Right lung (tissue), 5 donors: ENCODE data around the gene PTPRN2. TPM values are rescaled to one million over a fixed set of nuclear protein-coding genes. Genes with fewer than 3 reads are reported as not detected.

Experiments used
- DNase-seq, 2 donors: peaks; one replicate each; pipeline ENCODE4 v3.0.0-alpha.2; 2013
- polyA plus RNA-seq, 5 donors: library from polyadenylated mRNA; unstranded; fragments of 120-200 nt; gene quantifications; one replicate each; pipeline versions ENCODE4 v1.2.1 to v1.2.3, GENCODE V29; 2013; ENCODE audit warnings: inconsistent platforms in 1 of 5, low replicate concordance in 1 of 5; ENCODE audit not compliant: insufficient read length in 5 of 5, insufficient read depth in 1 of 5

The PTPRN2 gene
- polyA plus RNA-seq, 5 donors = 6.2 to 8.1 (median 7.0) TPM

DNA sequence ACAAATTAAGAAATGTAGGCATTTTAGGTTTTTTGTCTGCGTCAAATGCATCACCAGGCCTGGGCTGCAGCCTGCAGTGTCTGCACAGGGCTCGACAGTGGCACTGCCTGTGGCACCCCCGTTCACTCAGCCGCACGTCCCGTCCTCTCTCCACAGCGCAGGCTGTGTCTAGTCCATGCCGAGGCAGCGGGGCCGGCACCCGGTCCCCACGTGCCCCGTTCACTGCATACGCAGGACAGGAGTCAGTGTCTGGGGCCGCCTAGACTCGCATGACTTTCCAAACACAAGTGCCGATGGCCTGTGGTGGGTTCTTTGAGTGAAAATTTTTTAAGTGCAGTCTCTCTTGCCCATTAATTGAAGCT is 446.4 kb downstream of the PTPRN2 start:
- DNase-seq = no peak

DNA sequence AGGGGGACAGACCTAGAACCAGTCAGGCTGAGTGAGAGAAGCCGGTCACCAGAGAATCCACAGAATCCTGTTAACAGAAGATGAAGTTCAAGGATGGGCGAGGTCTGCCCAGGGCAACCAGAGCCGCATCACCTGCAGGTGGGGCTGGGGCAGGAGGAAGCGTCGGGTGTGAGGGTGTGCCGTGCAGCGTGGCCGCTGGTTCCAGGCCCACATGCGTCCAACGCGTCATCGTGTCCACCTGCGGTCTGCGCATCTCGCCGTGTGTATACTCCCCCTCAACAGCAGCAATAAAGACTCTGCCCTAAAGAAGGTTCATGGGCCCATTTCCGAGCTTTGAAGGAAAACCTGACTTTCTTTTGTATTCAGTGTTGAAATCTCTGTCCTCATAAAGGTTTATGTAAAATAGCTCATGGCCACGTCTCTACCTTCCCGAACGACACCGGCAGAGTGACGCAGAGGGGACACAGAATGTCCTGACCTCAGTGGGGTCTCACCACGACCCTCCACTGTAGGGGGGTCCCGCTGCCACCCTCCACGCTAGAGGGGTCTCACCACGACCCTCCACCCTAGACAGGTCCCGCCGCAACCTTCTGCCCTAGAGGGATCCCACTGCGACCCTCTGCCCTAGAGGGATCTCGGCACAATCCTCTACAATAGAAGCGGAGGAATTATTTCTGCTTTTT is 446.9 kb downstream of the PTPRN2 start:
- DNase-seq = no peak

DNA sequence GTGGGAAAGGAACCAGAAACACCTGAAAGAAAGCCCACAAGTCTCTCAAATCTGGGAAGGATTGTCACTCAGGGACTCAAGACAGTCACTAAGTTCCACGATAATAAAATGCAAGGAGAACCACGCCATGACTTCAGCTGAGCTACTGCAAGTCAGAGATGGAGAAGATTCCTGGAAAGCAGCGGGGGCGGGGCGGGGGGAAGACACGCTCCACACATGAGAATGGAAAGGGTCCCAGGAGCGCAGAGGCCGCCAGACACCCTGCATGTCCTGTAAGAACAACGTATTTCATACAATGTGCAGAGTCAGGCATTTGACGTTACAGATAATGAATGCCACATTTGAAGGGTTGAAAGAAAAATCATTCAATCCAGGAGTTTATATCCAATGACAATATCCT is 448.1 kb downstream of the PTPRN2 start:
- no peak for DNase-seq

DNA sequence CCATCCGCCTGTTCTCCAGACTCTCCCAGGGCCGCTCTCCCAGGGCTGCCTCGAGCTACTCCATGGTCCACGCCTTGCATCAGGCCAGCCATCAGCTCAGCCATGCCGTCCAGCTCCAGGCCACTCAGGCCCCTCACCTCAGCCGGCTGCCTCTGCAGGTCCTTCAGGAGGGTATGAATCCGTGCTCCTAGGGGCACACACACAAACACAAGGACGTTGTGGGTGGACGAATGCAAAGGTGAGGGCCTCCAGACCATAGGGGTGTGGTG is 449.4 kb downstream of the PTPRN2 start:
- DNase-seq = no peak

DNA sequence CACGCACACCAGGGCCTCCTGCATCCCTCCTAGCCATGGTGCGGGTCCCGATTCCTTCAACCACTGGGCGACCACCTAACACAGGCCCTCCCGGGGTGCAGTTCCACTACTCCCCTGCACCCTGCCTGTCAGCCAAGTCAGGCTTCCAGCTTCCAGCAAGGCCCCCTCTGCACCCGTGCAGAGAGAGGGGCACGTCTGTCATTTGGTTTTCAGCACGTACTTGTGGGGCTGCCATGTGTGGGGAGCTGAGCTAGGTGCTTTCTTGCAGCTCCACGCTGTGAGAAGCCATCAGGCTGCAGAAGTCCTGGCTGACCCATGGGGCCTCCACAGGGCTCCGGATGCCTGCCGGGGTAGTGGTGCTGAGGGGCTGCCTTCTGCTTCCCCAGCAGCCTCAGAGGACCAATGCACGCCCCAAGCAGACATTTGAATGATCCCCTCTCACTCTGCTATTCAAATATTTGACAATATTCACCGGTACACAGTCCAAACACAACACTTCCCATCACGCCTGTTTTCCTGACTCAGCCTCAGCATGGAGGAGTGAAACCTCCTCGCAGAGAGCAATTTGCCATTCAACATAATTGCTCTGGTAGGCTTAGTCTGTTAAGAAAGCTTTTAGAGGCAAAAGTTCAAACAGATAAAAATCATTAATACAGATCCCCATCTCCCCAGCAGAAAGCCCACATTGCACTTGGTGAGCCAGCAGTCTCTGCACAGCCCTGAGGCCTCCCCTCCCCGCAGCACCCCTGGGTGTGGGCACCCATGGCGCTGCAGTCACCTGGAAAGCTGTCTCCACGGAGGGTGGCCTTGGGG is 449.9 kb downstream of the PTPRN2 start:
- DNase-seq = no peak

DNA sequence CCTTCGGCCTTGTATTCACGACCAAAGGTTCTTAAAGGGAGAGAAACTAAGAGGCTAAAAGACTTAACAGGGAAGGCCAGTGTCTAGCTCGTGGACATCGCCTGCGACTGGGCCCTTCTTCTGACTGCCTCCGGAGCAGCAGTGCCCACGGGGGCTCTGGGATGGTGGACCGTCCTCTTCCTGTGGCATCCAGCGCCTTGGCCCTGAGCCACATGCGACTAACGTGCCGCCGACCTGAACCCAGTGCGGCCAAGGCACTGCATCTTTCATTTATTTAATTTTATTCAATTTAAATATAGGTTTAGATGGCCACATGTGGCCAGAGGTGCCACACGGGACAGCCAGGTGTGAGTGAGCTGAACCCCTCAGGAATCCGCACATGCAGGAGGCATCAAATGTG is 451.7 kb downstream of the PTPRN2 start:
- no peak for DNase-seq

DNA sequence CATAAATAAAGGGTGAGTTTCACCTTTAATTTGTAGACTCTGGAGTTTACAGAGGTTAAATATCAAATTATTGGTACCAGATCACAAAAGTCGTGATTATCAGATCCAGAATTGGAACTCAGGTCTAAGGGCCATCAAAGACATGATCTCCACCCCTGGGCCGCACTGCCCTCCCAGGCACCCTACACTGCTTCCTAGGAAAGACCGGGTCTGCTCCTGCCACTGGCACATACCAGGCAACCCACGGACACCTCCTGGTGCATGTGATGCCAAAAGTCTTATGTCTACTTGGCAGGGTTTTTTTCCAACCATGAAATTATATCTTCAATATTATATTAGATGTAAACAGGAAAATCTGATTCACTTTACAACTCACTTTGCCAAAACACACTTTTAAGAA is 452.8 kb downstream of the PTPRN2 start:
- no peak for DNase-seq

DNA sequence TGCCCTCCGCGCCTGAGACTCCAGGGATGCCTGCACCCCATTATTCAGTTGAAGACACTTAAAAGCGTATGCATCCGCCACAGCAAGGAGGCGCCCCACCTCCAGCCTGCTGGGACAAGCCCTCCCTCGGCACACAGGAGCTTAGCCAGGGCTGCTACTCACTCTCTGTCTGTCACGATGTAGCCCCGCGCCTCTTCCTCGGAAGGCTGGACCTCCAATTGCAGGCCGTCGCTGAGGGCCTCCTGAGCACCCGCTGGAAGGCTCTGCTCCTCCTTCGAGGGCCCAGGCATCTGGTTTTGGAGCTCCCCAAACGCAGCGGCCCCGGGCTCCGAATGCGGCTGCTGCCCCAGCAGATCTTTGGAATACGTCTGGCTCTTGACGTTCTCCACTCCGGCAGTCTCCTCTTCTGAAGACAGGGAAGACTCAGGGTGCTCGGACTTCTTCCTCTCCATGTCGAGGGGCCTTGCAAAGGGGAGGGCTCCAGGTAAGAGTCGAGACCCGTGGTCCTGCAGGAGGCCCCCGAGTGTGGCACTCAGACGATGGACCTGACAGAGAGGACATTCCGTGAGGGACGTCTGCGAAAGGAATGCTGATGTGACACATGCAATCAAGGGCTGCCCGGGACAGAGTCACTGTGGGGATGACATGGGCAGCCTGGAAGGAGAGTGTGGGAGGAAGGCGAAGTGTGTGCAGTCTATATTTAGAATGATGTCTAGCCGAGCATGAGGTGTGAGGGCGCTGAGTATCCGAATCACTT is 453.9 kb downstream of the PTPRN2 start:
- DNase-seq = no peak

DNA sequence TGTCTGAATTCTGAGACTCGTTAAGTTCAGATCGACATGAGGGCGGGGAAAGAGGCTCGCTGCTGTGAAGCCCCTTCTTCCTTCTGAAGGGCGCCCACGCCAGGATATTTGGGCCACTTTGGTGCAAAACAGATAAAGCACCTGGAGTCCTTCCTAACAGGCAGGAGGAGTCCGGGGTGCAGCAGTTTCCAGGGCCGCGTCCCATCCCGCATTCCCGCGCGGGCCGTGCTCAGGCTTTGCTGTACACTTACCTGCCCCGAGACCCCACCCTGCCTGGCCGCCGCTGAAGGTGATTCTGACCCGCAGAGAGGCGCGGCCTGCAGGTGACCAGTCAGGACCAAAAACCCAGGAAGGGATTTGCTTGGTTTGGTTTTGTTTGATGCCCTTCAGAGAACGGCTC is 454.6 kb downstream of the PTPRN2 start:
- no peak for DNase-seq

DNA sequence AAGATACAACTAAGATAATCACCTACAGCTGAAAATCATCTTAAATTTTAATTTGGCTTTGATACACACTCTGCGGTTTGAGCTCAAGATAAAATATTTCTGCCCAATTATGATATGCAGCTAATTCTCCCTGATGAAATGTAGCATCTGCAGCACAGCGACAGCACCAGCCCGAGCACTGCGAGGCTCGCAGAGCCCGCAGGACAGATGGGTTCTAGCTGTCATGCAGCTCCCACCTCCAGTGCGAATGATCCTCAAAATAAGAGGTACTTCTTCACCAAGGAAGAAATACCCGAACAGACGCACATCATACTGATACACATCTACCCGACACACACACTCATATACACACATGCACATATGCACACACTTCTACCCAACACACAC is 457.6 kb downstream of the PTPRN2 start:
- DNase-seq = no peak

DNA sequence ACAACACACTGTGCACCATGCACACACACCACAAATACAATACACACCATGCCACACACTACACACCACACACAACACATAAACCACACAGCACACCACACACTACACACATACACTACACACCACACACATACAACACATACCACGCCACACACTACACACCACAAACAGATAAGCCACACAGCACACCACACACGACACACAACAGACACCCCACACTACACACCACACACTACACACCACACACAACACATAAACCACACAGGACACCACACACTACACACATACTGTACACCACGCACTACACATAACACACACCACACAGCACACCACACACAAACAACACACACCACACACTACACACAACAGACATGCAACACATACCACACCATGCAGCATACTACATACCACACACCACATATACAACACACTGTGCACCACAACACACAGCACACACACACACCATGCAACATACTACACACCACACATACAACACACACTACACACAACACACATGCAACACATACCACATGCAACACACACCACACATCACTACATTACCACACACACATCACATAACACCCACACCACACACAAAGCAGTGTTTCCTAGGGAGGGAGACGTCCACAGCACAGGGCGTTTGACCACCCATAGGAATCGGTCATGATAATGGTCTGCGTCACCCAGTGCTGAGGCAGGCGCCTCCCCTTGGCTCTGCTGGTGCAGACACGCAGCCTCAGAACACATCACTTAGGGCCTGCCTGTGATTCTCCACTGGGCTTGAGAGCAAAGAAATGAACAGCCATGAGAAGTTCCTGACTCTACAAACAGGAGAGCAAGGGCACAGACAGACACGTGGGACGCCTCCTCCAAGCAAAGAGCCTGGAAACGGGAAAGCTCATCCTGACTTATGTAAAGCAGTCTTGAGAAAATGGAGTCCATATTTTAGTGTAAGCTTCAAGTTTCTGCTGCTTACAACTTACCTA is 458.3 kb downstream of the PTPRN2 start:
- no peak for DNase-seq

DNA sequence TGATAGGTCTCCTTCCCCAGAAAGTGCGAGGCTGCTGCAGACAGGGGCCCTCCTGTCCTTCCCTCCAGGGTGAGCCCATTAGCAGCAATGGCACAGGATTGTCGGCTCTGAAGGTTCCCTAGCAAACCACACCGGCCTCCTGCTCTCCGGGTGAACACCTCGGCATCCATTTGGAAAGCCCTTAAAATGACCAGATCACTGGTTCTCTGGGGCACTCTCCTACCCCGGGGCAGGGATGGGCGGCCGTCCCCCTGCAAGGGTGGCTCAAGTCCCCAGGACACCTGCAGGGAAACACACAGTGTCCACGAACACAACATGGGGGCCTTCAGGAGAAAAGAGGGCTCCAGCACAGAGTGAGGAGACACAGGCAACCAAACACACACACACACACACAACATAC is 459.1 kb downstream of the PTPRN2 start:
- DNase-seq = no peak

DNA sequence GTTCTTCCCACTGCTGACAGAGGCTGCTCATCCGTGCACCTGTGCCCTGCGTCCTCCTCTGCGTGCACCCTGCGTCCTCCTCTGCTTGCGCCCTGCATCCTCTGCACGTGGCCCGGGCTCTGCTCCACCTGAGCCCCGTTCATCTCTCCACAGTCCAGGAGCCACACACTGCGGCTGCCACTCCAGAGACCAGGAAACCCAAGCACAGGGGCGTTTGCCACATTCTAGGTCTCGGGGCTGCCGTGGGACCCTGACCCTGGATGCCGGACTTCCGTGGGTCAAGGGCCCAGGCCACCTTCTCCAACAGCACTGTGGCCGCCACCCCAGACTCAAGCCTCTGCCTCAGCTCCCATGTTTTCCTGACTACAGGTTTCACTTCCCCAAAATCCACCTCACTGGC is 460.4 kb downstream of the PTPRN2 start:
- no peak for DNase-seq

DNA sequence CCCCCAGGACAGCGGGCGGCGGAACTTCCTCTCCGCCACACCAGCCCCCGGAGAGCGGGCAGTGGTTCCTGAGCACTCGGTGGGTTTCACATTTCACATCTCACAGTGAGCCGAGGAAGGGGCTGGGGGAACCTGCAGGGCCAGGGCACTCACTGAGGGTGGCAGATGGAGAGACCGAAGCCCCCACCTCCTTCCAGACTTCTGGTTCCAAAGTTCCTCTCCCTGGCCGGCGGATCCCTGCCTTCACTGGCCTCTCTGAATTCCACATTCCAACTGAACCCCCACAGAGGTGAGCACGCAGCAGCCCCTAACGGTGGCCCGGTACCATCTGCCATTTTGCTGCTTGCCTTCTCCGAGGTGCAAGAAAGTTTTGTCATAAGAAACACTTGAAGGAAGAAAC is 461.0 kb downstream of the PTPRN2 start:
- no peak for DNase-seq

DNA sequence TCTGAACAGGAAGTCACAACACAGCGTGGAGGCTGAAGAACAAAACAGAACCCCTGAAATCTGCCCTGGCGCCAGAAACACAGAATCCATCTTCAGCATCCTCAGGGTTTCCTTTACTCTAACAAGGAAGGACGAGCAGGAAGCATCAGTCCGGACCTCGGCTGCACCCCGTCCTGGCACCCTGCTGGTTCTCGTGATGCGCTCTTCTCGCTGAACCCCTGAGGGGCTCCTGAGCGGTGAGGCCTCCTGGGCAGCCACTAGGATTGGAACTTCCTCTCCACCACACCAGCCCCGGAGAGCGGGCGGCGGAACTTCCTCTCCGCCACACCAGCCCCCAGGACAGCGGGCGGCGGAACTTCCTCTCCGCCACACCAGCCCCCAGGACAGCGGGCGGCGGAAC is 461.9 kb downstream of the PTPRN2 start:
- DNase-seq = no peak

DNA sequence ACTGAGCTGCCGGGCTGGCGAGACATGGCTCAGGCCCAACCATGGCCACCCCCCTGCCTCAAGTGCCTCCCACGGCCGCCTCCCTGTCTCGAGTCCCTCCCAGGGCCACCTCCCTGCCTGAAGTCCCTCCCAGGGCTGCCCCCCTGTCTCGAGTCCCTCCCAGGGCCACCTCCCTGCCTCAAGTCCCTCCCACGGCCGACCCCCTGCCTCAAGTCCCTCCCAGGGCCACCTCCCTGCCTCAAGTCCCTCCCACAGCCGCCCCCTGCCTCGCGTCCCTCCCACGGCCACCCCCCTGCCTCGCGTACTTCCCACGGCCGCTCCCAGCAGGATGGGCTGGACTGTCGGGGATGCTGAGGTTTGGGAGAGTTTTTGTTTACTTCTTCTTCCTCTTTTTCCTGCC is 462.5 kb downstream of the PTPRN2 start:
- no peak for DNase-seq

DNA sequence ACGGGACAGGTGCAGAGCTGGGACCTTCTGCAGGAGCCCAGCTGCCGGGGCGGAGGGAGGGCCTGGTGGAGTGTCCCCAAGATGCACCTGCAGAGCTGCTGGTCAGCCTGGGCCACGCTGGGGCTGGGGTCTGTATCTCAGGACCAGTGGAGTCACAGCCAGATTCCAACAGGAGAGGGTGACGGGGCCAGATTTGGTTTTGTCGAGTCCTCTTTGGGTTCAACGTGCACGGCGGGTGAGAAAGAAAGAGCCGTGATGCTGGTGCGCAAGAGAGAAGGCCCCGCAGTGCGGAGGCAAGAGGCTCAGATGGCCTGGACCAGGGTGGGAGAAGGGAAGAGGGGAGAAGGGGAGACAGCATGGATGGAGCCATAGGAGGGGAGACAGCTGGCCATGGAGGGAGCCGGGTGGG is 462.9 kb downstream of the PTPRN2 start:
- DNase-seq = no peak

DNA sequence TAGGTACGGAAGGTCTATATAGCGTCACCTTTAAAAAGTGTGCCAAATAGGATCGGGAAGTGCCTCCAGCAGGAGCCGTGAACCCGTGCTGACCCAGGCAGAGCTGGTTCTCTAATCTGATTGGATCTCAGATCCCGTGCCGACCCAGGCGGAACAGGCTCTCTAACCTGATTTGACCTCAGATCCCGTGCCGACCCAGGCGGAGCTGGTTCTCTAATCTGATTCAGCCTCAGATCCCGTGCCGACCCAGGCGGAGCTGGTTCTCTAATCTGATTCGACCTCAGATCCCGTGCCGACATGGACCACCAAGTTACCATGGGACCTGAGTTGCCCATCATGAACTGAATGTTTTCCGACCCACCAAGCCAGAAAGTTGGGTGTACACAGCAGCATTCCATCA is 463.9 kb downstream of the PTPRN2 start:
- DNase-seq = no peak

DNA sequence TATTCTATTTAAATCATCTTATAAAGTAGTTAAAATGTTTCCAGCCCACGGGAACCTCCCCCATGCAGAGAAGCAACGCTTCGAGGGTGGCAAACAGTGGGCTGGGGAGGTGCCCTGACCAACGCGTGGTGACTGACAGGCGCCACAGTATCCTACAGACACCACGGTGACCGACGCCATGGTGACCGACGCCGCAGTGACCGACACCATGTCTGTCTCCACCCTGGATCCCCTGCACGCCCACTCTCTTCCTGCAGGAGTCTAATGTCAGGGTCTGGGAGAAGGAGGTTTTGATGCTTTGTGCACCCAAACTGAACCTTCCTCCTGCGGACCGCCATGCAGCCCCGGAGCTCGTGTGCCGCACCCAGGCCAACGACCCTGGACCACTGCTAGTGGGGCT is 464.4 kb downstream of the PTPRN2 start:
- no peak for DNase-seq

DNA sequence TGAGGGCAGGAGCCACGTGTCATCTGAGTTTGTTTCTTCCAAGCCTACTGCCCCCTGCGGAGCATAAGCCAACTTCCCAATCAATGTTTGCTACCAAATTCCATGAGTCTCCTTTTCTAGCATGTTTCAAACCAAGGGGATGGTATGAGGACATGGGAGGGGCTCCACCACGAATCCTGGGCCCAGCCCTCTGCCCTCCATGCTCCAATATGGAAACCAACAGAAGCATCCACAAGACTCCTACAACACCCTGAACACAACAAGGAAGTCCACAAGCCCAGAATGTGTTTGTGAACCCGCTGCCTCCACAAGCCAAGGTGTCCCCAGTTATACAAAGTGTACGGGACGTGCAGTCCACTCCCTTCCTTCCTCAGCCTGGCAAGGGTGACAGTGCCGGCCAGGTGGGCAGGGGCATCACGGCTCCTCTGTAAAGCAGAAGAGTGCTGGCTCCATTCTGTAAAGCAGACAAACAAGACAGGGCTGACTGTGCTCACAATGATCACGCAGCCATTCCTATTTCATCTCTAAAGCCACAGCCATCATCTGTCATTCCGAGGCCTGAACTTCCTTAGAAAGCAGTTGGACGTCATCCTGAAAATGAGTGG is 466.1 kb downstream of the PTPRN2 start:
- no peak for DNase-seq

DNA sequence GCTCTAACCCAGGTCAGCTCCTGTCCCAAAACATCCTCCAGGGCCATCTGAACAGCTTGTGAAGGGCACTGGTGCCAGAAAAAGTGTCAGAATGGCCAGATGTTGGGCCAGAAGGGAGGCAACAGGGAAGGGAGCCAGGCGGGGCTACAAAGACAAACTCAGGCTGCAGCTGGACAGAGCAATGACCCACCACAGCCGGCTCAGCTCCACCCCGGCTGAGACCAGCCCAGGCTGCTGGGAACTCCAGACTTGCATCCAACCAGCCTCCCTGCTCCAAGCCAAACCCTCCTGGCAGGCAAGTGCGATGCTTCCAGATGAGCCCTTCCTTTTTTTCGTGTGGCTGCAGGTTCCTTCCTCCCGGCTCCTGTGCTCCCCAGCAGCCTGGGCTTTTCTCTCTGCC is 466.9 kb downstream of the PTPRN2 start:
- no peak for DNase-seq

DNA sequence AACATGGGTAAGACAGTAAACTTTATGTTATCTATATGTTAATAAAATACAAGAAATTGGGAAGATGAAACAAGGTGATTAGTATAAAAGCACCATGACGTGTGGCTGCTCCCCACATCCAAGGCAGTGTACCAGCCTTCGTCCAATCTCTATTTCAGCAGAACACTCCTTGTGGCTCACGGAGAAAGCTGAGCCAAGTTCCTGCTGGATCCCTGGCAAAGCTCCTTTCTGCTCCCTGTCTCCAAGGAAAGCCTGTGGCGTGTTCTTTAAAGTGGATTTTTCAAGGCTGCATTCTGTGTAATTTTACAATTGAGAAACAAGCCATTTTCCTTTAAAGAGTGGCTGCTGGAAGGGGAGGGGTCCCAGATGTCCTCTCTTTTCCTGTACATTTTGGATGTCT is 467.3 kb downstream of the PTPRN2 start:
- DNase-seq = no peak
